Measurements from ENCODE around the gene ISCA2.

Gene ISCA2

DNA sequence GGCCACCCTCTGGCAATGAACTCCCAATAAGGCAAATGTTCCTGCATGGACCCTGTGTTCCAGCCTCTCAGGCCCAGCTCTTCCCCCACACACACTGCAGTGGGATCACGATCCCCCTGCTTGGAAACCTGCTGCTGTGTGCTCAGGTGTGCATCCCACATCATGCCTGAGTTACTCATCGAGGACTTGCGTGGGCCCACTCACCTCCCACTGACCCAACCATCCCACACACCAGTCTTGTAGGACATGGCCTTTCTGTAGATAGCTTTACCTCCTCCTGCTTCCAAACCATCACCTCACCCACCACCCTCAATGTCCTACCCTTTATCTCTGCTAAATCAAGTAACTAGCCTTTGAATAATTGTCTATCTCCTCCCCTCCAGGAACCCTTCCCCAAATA, 25.1 kb upstream of the ISCA2 start:
- TF ChIP-seq, protein P1, sequence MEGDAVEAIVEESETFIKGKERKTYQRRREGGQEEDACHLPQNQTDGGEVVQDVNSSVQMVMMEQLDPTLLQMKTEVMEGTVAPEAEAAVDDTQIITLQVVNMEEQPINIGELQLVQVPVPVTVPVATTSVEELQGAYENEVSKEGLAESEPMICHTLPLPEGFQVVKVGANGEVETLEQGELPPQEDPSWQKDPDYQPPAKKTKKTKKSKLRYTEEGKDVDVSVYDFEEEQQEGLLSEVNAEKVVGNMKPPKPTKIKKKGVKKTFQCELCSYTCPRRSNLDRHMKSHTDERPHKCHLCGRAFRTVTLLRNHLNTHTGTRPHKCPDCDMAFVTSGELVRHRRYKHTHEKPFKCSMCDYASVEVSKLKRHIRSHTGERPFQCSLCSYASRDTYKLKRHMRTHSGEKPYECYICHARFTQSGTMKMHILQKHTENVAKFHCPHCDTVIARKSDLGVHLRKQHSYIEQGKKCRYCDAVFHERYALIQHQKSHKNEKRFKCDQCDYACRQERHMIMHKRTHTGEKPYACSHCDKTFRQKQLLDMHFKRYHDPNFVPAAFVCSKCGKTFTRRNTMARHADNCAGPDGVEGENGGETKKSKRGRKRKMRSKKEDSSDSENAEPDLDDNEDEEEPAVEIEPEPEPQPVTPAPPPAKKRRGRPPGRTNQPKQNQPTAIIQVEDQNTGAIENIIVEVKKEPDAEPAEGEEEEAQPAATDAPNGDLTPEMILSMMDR (IDR thresholded peaks at IDR 0.05) = no peak
- peaks cover 20% of the 10 kb centered on the region for H3K27me3 Mint-ChIP-seq (ENCODE audit: low read depth, poor library complexity)
- peaks cover 9% of the 10 kb centered on the region for H3K36me3 Mint-ChIP-seq (ENCODE audit: low read depth)
- DNase-seq = no peak
- H3K4me1 Mint-ChIP-seq = no peaks in the 10 kb centered on the region
- no peak overlapping the region for H3K27ac Mint-ChIP-seq
- no peak overlapping the region for H3K4me3 Mint-ChIP-seq
- H3K9me3 Mint-ChIP-seq = no peaks in the 10 kb centered on the region

DNA sequence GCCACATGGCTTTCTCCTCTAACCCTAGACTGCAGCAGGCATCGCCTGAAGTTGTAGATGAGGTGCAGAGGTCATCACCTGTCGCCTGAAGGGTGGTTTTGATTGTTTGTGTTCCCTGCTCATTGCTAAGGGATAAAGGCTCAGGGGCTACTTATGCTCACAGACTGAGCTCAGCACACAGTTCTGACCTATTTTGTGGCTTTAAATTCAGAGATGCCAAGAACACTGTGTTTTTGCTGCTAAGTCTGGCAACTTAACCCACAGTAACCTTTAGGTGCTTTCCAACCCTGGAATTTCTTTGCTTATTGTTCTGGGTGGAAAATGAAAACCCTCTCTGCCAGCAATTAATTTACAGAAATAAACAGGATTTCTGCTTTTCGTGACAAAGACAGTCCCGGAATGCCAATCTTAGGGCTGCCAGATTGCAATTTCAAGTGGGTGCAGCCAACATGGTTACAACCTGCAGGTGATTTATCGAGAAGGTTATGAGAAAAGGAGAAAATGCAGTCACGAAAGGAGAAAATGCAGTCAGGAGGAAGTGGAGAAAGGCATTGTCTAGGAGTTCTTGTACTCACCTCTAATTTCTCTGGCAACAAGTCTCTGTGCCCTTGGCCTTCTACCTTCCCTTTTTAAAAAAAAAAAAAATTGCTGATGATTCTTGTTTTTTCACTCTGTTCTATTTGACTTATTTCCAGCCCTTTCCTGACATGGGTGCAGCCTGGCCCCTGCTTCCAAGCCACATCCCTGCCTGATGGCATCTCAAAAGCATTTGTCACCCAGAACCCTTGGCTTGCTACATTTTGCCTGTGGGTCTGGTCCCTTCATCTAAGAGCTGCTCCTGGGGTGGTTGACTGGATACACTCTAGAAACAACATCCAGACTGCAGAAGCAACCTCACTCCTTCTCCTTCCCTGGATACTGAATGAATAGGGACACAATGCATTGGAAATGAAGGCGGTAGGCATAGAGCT, 23.7 kb upstream of the ISCA2 start:
- TF ChIP-seq, protein P1 (IDR thresholded peaks at IDR 0.05) = no peak
- no peak overlapping the region for H3K4me3 Mint-ChIP-seq
- peaks cover 13% of the 10 kb centered on the region for H3K27me3 Mint-ChIP-seq (ENCODE audit: low read depth, poor library complexity)
- H3K9me3 Mint-ChIP-seq = no peaks in the 10 kb centered on the region
- peaks cover 16% of the 10 kb centered on the region for H3K36me3 Mint-ChIP-seq (ENCODE audit: low read depth)
- peaks cover 5% of the 10 kb centered on the region for H3K4me1 Mint-ChIP-seq
- no peak overlapping the region for H3K27ac Mint-ChIP-seq
- no peak for DNase-seq

DNA sequence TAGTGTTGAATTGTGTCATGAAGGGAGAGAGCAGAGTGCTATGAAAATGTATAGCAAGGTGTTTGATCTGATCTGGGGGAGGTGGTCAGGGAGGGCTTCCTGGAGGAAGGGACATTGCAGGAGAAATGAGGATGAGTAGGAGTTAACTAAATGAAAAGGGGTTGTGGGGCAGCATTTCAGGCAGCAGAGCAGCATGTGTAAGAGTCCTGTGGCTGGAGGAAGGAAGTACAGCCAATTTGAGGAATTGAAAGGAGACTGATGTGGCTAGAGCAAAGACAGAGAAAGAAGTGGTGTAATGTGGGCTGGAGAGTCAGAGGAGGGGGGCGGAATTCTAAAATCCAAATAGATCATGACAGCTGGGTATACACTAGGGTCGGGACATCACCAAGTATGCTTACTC, 21.0 kb upstream of the ISCA2 start:
- Mint-ChIP-seq H3K27me3 (ENCODE audit: low read depth, poor library complexity) (peaks cover 3% of the 10 kb centered on the region), H3K27ac (peak overlapping the region; percentile 2), H3K36me3 (ENCODE audit: low read depth) (peaks cover 16% of the 10 kb centered on the region), H3K4me3 (no peak overlapping the region), H3K9me3 (no peaks in the 10 kb centered on the region), H3K4me1 (peaks cover 13% of the 10 kb centered on the region)
- DNase-seq = no peak
- TF ChIP-seq, protein P1 (IDR thresholded peaks at IDR 0.05) = no peak

DNA sequence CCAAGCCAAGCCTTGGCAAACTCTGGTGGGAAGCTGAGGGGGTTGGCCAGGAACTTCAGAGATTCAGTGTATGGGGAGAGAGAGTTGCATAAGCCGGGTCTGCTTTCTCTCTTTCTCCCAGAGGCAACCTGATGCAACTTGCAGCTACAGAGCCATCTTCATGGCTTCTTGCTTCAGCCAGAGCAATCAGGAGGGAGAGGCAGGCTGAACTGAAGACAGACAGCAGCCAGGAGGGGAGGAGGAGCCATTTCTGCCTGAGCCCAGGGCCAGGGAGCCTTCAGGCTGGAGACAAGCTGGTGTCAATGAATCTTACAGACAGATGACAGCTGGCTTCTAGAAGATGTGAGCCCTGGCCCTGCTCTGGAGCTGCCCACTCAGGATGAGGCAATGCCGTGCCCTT, 19.2 kb upstream of the ISCA2 start:
- DNase-seq = no peak
- no peaks in the 10 kb centered on the region for H3K9me3 Mint-ChIP-seq
- peaks cover 27% of the 10 kb centered on the region for H3K4me1 Mint-ChIP-seq
- H3K36me3 Mint-ChIP-seq (ENCODE audit: low read depth) = peaks cover 16% of the 10 kb centered on the region
- H3K27ac Mint-ChIP-seq = peak overlapping the region; percentile 52
- TF ChIP-seq, protein P1 (IDR thresholded peaks at IDR 0.05) = no peak
- H3K4me3 Mint-ChIP-seq = no peak overlapping the region
- H3K27me3 Mint-ChIP-seq (ENCODE audit: low read depth, poor library complexity) = peaks cover 3% of the 10 kb centered on the region

DNA sequence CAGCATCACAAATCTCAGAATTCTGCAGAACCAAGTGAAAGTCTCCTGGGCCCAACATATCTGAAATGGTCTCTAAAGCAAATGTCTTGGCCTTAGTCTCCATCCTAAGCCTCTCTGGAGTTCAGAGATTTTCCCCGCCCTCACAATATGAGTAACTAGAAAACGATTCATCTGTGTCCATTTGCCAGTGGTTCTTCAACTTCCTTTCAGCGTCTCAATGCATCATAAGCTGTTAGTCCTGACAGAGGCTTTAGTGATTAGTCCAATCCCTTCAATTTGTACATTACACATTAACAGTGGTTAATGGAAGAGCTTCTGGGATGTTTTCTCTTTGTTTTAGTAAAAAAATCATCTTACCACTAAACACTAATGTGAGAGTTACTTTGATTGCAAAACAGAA, 17.9 kb upstream of the ISCA2 start:
- H3K4me3 Mint-ChIP-seq = no peak overlapping the region
- peaks cover 16% of the 10 kb centered on the region for H3K36me3 Mint-ChIP-seq (ENCODE audit: low read depth)
- peaks cover 3% of the 10 kb centered on the region for H3K27me3 Mint-ChIP-seq (ENCODE audit: low read depth, poor library complexity)
- H3K27ac Mint-ChIP-seq = no peak overlapping the region
- H3K4me1 Mint-ChIP-seq = peaks cover 27% of the 10 kb centered on the region
- H3K9me3 Mint-ChIP-seq = no peaks in the 10 kb centered on the region
- TF ChIP-seq, protein P1 (IDR thresholded peaks at IDR 0.05) = no peak
- no peak for DNase-seq

DNA sequence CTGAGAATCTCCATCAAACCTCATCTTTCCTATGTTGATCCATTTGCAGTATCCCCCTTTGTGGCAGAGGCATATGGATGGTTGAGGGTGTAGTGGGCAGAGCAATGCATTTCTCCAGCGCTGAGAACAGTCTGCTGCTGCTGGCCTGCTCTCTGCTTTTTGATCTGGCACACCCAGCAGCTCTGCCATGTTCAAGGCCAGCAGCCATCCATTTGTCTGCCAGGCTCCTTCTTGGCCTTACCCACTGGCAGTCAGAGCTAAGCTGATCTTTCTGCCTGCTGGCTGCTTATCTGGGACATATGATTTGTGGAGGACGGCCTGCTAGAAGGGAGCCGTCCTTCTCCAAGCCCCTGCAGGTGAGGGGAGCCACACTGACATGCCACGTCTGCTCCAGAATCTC, 17.5 kb upstream of the ISCA2 start:
- H3K4me1 Mint-ChIP-seq = peaks cover 27% of the 10 kb centered on the region
- no peak for DNase-seq
- peaks cover 3% of the 10 kb centered on the region for H3K27me3 Mint-ChIP-seq (ENCODE audit: low read depth, poor library complexity)

More for the DNA sequence above, 17.5 kb upstream of the ISCA2 start:
- Mint-ChIP-seq H3K9me3 (no peaks in the 10 kb centered on the region), H3K27ac (no peak overlapping the region), H3K36me3 (ENCODE audit: low read depth) (peaks cover 16% of the 10 kb centered on the region), H3K4me3 (no peak overlapping the region)
- TF ChIP-seq, protein P1 (IDR thresholded peaks at IDR 0.05) = no peak

Data from nephron progenitor cell (in vitro differentiated cells).